ENCODE data around the gene AMER3.
"Not testable (repeated sequence)": the region's sequence is repeated elsewhere in the genome, so short reads cannot be mapped to it uniquely, and the experiment has no call there.

The AMER3 gene, protein sequence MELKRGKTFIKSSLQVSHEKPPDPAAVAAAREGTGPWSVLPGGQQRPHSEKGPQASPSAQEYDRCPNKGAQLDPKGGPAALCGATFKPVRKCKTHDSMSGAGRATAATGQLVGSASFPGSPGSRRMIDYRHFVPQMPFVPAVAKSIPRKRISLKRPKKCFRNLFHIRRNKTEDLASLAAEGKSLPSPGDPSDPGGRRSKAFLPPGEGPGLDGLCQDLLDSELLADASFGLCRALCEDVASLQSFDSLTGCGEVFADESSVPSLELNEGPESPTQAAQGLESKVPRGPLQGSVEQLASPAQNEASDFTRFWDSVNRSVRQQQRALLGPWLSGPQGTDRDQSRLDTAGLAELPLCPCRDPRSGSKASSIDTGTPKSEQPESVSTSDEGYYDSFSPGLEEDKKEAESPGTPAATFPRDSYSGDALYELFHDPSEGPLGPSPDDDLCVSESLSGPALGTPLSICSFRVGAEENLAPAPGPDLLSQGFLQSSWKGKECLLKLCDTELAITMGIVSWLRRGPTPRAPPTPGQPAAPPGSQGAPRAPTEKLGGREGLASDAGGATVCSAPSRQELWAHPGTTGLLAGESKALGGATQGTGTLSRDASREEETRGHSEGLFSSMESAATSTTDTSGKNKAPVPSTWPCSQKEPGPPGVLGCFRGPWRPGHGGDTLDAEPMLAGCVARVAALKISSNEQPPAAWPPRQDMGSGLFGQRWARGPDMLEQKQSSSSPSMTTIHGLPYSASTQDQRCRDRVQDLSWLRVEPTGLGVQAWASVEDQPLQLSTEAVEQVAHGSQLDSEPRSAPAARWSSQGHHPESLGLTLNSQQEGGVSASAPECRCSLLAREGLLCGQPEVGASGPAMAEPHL

GRCh38 chr2:130755256-130756052 lies at the start of gene AMER3:
AMER3 (plus strand) TSS chr2:130755540; CDS start chr2:130762073, 6,533 bp downstream.
- DNase-seq (ENCODE audit: low spot score), result peak; percentile 34

DNA sequence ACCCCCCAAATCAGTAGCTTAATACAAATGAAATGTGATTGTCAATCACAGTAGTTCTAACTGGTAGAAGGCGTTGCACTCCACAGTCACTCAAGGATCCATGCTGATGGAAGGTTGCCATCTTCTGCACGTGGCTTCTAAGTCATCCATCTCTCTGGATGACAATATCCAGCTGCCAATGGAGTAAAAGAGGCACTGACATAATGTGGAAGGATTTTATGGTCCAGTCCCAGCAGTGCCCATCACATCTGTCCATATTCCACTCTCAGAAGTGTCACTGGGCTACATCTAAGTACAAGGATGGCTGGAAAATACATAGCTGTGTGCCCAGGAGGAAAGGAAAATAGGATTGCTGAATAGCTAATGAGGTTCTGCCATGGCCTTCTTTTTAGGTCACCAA lies 40.5 kb upstream of the AMER3 start:
- not testable (repeated sequence) for DNase-seq (ENCODE audit: low spot score)

GRCh38 chr2:130720036-130720435 lies 35.3 kb upstream of the AMER3 start:
- DNase-seq (ENCODE audit: low spot score), result no peak

GRCh38 chr2:130720528-130720927 lies 34.8 kb upstream of the AMER3 start:
- no peak for DNase-seq (ENCODE audit: low spot score)

GRCh38 chr2:130724455-130724854 lies 30.9 kb upstream of the AMER3 start:
- no peak for DNase-seq (ENCODE audit: low spot score)

DNA sequence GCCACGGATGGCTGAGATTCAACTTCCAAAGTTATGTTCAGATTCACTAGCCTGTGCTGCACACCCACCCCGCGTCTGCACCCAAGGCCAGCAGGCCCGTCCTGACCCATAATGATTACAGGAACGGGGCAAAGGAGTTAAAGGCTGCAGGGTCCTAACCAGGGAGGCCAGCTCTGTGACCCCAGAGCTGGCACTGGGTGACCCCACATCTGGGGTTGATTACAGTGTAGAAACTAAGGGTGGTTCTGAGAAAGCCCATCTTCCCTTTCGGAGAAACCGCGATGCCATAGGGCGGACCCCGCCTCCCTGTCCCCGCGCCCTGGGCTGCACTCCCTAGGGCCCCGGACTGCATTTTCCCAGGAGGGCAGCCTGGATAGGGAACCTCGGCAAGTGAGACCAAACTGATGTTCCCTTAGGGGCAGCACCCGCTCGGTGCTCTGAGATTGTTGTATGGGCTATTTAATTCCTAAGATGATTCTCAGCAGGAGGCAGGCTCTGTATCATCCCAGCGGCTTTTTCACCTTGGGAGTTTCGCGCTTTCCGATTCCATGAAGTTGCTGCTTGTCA lies 28.6 kb upstream of the AMER3 start:
- no peak for DNase-seq (ENCODE audit: low spot score)

GRCh38 chr2:130727286-130727924 lies 27.9 kb upstream of the AMER3 start:
- DNase-seq (ENCODE audit: low spot score), result no peak

DNA sequence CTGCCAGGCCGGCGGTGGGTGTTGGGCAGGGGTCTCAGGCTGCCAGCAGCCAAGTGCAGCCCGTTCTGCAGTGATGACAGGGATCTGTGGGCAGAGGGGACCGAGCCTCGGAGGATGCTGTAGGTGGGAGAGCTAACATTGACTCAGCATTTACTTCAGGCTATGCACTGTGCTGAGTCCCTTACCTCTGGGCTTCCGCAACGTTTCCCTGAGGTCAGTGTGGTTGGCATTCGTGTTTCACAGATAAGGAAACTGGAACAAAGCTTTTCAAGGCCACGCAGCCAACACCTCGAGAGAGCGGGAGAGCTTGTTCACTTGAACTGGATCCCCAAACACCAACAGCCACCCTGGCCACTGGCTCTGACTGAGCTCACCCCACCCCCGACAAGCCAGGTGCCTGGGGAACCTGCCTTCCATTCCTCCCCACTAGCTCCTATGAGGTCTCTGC lies 27.3 kb upstream of the AMER3 start:
- no peak for DNase-seq (ENCODE audit: low spot score)

GRCh38 chr2:130728549-130729316 lies 26.6 kb upstream of the AMER3 start, which contains the start of gene GPR148:
GPR148 (plus strand) TSS chr2:130729070; CDS start chr2:130729152, 82 bp downstream.
- DNase-seq (ENCODE audit: low spot score), result no peak

- no peak for DNase-seq (ENCODE audit: low spot score)
These were observed 25.7 kb upstream of the AMER3 start for GRCh38 chr2:130729322-130730299.

DNA sequence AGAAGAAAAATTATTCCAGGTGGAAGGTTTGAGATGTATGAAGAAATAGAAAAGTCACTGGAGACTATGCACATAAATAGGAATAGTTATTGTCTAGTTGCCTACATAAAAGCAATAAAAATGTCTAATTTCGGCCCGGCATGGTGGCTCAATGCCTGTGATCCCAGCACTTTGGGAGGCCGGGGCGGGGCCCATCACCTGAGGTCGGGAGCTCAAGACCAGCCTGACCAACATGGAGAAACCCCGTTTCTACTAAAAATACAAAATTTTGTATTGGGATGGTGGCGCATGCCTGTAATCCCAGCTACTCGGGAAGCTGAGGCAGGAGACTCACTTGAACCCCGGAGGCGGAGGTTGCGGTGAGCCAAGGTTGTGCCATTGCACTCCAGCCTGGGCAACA lies 23.1 kb upstream of the AMER3 start:
- DNase-seq (ENCODE audit: low spot score), result not testable (repeated sequence)

DNA sequence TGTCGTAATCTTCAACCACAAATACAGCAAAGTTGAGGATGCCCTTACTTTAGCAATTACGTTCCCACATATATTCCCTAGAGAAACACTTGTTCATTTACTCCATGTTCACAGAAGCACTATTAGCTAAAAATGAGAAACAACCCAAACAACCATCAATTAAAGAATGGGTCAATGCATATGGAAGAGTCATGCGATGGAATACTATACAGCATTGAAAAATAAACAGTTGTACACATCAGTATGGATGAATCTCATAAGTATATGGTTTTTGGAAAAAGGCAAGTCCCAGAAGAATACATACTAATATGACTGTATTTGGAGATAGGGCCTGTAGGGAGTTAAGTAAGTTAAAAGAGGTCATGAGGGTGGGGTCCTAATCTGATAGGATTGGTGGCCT lies 20.1 kb upstream of the AMER3 start:
- DNase-seq (ENCODE audit: low spot score), result no peak

DNA sequence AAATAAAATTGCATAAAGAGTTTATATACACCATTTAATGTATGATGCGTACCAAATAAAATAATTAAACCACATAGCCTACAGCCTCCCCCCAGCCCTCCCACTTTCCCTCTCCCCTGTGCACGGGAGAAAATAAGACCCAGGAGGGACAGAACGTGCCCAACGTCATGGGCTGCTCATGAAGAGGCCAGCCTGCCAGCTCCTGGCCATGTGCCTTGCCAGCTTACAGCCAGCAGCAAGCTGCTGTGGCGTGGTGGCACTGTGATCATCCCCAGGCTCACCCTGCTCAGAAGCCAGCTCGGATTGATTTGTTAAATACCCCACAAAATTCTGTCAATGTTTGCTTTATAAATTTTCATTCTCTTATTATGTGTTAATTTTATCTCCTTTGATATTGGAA lies 18.9 kb upstream of the AMER3 start:
- DNase-seq (ENCODE audit: low spot score), result no peak

DNA sequence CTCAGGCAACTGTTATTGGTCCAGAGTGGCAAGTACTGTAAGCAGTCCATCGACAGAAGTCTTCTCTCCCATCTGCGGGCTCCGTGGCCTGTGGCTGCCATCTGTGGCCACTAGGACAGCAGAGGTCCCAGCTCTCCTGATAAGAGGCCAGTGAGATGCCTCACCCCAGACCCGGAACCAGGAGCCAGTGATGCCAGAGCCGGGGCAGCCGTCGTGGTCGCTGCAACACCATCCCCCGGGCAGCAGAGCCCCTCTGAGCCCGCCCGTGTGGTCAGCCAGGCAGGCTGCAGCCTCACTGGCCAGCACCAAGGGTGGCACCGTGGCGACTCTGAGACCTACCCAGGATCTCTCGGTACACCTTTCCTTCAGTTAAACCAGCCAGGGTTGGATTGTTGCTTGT lies 17.7 kb upstream of the AMER3 start:
- no peak for DNase-seq (ENCODE audit: low spot score)

- DNase-seq (ENCODE audit: low spot score), result no peak
These were observed 14.7 kb upstream of the AMER3 start for GRCh38 chr2:130740671-130741070.

DNA sequence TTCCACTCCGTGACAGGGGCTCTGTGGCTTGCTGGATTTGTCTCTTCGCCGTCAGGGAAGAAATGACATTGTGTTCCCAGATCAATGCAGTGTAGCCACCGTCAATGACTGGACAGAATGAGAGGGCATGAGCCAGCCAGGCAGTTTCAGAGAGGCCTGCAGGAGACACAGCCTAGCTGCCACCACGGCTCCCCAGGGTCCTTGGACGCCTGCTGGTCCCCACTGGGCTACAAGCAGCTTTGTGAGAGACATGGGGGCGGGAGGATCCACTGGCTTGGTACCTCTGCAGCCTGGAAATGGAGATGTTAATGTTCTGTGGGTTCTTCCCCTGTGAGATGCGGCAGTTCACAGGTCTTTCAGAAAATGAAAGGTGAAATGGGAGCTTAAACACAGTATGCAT lies 12.1 kb upstream of the AMER3 start:
- DNase-seq (ENCODE audit: low spot score), result no peak

- DNase-seq (ENCODE audit: low spot score), result peak; percentile 77
These were observed 10.8 kb upstream of the AMER3 start for GRCh38 chr2:130744287-130745117.

DNA sequence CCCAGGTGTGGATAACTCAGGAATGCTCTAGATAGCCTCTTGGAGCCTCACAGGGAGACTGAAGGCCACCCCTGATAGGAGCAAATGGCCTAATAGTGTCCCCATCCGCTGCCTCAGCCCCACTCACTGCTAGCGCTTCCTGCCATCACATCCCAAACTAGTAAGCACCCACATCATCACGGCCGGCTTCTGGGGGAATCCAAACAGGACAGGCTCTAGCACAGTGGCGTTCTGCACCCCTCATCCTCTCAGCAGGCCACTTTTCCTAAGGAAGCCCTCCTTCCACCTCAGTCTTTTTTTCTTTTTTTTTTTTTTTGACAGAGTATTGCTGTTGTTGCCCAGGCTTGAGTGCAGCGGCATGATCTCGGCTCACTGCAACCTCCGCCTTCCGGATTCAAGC lies 6.3 kb upstream of the AMER3 start:
- DNase-seq (ENCODE audit: low spot score), result no peak

Data from HuH-7 (cell line).